GM12878 (cell line): ENCODE measurements around the gene HOPX. TPM values are rescaled to one million over a fixed set of nuclear protein-coding genes. Genes with fewer than 3 reads are reported as not detected.

Source experiments
- ATAC-seq: fragments of 200-7000 bp; cut with Tn5 transposase; 3 replicates; pipeline ENCODE4 v1.9.1; 2020; ENCODE audit warnings: mild to moderate bottlenecking, moderate library complexity
- BruUV-seq: library from RNA; stranded (reverse); fragments of 400-500 nt; replicated peaks from 2 replicates; lab custom pipeline; 2021; lab: Mats Ljungman, UMichigan
- CTCF ChIA-PET: fragments of 300-600 bp; sonication (Branson Sonifier 250); formaldehyde crosslinking; extraction: SDS; loops from one replicate; lab custom pipeline; 2021; ENCODE audit warnings: inconsistent platforms; lab: Yijun Ruan, JAX
- POLR2A ChIA-PET: fragments of 350-600 bp; formaldehyde crosslinking; extraction: SDS; loops from one replicate; lab custom pipeline; 2021; ENCODE audit warnings: inconsistent platforms; lab: Charles Lee
- RAD21 ChIA-PET: fragments of 300-600 bp; sonication (Branson Sonifier 250); formaldehyde crosslinking; loops from one replicate; lab custom pipeline; 2023; ENCODE audit warnings: antibody characterized with exemption; ENCODE audit not compliant: unreplicated experiment; lab: Charles Lee
- SMC1A ChIA-PET: fragments of 300-600 bp; sonication (Branson Sonifier 250); formaldehyde crosslinking; loops from one replicate; lab custom pipeline; 2023; ENCODE audit not compliant: unreplicated experiment, uncharacterized antibody; lab: Charles Lee
- DNase-seq: peaks from one replicate; pipeline ENCODE4 v3.0.0-alpha.2; 2011; ENCODE audit warnings: low read depth, low spot score
- FAIRE-seq: peaks from 3 replicates; lab custom pipeline; 2011; peaks lifted over from hg19 to GRCh38; lab: Jason Lieb, UNC
- H2AFZ ChIP-seq: 2 replicates; pipeline ENCODE4 v1.6.0; 2011; ENCODE audit warnings: low read depth, low read length, control low read depth; ENCODE audit not compliant: control insufficient read depth
- H3K27ac ChIP-seq: 2 replicates; pipeline ENCODE4 v1.5.1; 2011; ENCODE audit warnings: control low read depth; ENCODE audit not compliant: control insufficient read depth, insufficient read depth
- H3K27me3 ChIP-seq, 2 experiments: replicated peaks in 1 of 2; 2 replicates each; pipeline versions ENCODE4 v1.6.0 to v1.6.1; 2011; ENCODE audit warnings: low read length in 1 of 2; ENCODE audit not compliant: control insufficient read depth in 2 of 2, insufficient read depth in 2 of 2
- H3K36me3 ChIP-seq, 2 experiments: 2 replicates each; pipeline ENCODE4 v1.5.1; 2011; ENCODE audit warnings: low read length in 1 of 2; ENCODE audit not compliant: control insufficient read depth in 2 of 2, insufficient read depth in 2 of 2
- H3K4me1 ChIP-seq: 2 replicates; pipeline ENCODE4 v1.6.1; 2011; ENCODE audit warnings: mild to moderate bottlenecking, low read length, moderate library complexity, mixed read lengths; ENCODE audit not compliant: control insufficient read depth, insufficient read depth
- H3K4me2 ChIP-seq: 2 replicates; pipeline ENCODE4 v1.6.0; 2011; ENCODE audit warnings: control low read depth; ENCODE audit not compliant: control insufficient read depth, insufficient read depth
- H3K4me3 ChIP-seq: fragments of 200-600 bp; sonication (generic); 2 replicates; pipeline ENCODE4 v1.5.1; 2016
- H3K79me2 ChIP-seq: 2 replicates; pipeline ENCODE4 v1.6.0; 2011; ENCODE audit warnings: low read length; ENCODE audit not compliant: control insufficient read depth, insufficient read depth
- H3K9ac ChIP-seq: 2 replicates; pipeline ENCODE4 v1.8.0; 2011; ENCODE audit warnings: low read length, control low read depth, mixed read lengths; ENCODE audit not compliant: control insufficient read depth, insufficient read depth
- H3K9me3 ChIP-seq: replicated peaks from 3 replicates; pipeline ENCODE4 v1.5.1; 2011; ENCODE audit warnings: mild to moderate bottlenecking, low read length; ENCODE audit not compliant: control insufficient read depth, insufficient read depth
- H4K20me1 ChIP-seq: 2 replicates; pipeline ENCODE4 v1.6.0; 2011; ENCODE audit not compliant: control insufficient read depth, insufficient read depth
- BCLAF1 ChIP-seq: fragments of 450-650 bp; IDR thresholded peaks from 2 replicates; pipeline ENCODE4 v1.6.1; 2017; ENCODE audit warnings: antibody characterized with exemption, mild to moderate bottlenecking, moderate library complexity
- EED ChIP-seq: sonication (generic); IDR thresholded peaks from 2 replicates; pipeline ENCODE4 v1.6.1; 2016; ENCODE audit warnings: antibody characterized with exemption, low read depth
- GATAD2B ChIP-seq: fragments of 450-650 bp; conservative IDR thresholded peaks from 2 replicates; pipeline ENCODE4 v1.6.1; 2017; ENCODE audit warnings: low read depth, mild to moderate bottlenecking, moderate library complexity
- MTA2 ChIP-seq: fragments of 450-650 bp; IDR thresholded peaks from 2 replicates; pipeline ENCODE4 v1.6.1; 2016; ENCODE audit warnings: low read depth, mild to moderate bottlenecking, moderate library complexity
- RBBP5 ChIP-seq: fragments of 200-600 bp; sonication (generic); conservative IDR thresholded peaks from 2 replicates; pipeline ENCODE4 v1.6.1; 2016
- SMARCA5 ChIP-seq: fragments of 450-650 bp; IDR thresholded peaks from 2 replicates; pipeline ENCODE4 v1.6.1; 2017; ENCODE audit warnings: mild to moderate bottlenecking
- TCF7 ChIP-seq: IDR thresholded peaks from 2 replicates; pipeline ENCODE4 v1.6.1; 2014; ENCODE audit warnings: antibody characterized with exemption, borderline replicate concordance
- WGBS: methylation state at CpG from one replicate; pipeline ENCODE4 v1.1.6; 2016; ENCODE audit warnings: low lambda C conversion rate; ENCODE audit not compliant: insufficient replicate concordance, insufficient coverage; ENCODE audit errors: missing lambda C conversion rate; 5-methylcytosine and 5-hydroxymethylcytosine counted together
- in situ Hi-C: fragments of 300-500 bp; cut with MboI; formaldehyde crosslinking; loops from 9 replicates; pipeline ENCODE4 v1.14.3; 2018; ENCODE audit warnings: mixed read lengths
- intact Hi-C: fragments of 100-400 bp; cut with micrococcal nuclease; formaldehyde crosslinking; loops from one replicate; pipeline ENCODE4 v1.14.2; 2022; ENCODE audit not compliant: unreplicated experiment
- polyA plus RNA-seq, 11 experiments: library from polyadenylated mRNA; depleted of rRNA in 4 of 11; unstranded in 6 of 11; stranded (reverse) in 5 of 11; fragments of >200 nt; fragmentation: Nextera tagmentation in 4 of 11; fragmentation: Illumina TruSeq in 1 of 11; extraction: Ambion mirVana in 4 of 11; extraction: Trizol in 1 of 11; gene quantifications; 1 replicate in 1 of 11; 2 replicates in 10 of 11; pipeline versions ENCODE4 v1.2.1 to v1.2.3, GENCODE V29; 2011 to 2016; ENCODE audit warnings: inconsistent platforms in 2 of 11, missing spikeins in 2 of 11, low read depth in 1 of 11
- total RNA-seq, 4 experiments: library from RNA; depleted of rRNA in 3 of 4; stranded (reverse); fragments of >200 nt in 3 of 4; fragmentation: Illumina TruSeq in 1 of 4; extraction: Trizol in 1 of 4; gene quantifications; 2 replicates each; pipeline versions ENCODE4 v1.2.1 to v1.2.3, GENCODE V29; 2013 to 2021

Gene HOPX
- total and polyA plus RNA-seq, 10 of the 15 experiments (the other 5 are each of a cell fraction or from before 2014, with no cell fraction given), result 0.11 to 0.40 (median 0.23) TPM; not detected in 4

- TF ChIP-seq MTA2 (no peak), SMARCA5 (no peak), RBBP5 (no peak), TCF7 (no peak), EED (no peak), GATAD2B (no peak)
Observed at GRCh38 chr4:56619160-56619559, 61.9 kb downstream of the HOPX start (continued).

GRCh38 chr4:56618734-56619133, 62.4 kb downstream of the HOPX start:
- POLR2A ChIA-PET, result no interaction called here
- no peak overlapping the region for H2AFZ ChIP-seq
- H3K4me3 ChIP-seq, result no peak overlapping the region
- RAD21 ChIA-PET, result no interaction called here
- H3K4me2 ChIP-seq, result no peak overlapping the region
- FAIRE-seq (no peak), ATAC-seq (no peak), DNase-seq (no peak)
- H3K4me1 ChIP-seq, result no peaks in the 10 kb centered on the region
- in situ Hi-C loops (no loop called here), intact Hi-C loops (no loop called here)
- no peaks in the 10 kb centered on the region for H3K36me3 ChIP-seq
- WGBS, result 41% methylated on average over 4 of the region's 4 CpGs
- no peak overlapping the region for H3K9ac ChIP-seq
- H3K27me3 ChIP-seq, result no peaks in the 10 kb centered on the region
- H3K79me2 ChIP-seq, result no peaks in the 10 kb centered on the region
- no peak for TF ChIP-seq BCLAF1
- no TSS peak for BruUV-seq
- SMC1A ChIA-PET, result no interaction called here
- CTCF ChIA-PET, result interaction anchor here (1.6 kb wide), 1 partner anchor 18 kb away, joined by 3 read pairs; no protein-coding TSS in a partner anchor
- H4K20me1 ChIP-seq, result no peaks in the 10 kb centered on the region
- no peaks in the 10 kb centered on the region; the same call in 2 of the 3 replicates for H3K9me3 ChIP-seq
- no peak overlapping the region for H3K27ac ChIP-seq
